HG02678 (cell line): ENCODE results near the gene PARP4.
"Not testable (repeated sequence)": the region's sequence is repeated elsewhere in the genome, so short reads cannot be mapped to it uniquely, and the experiment has no call there.

ENCODE experiments used
- ATAC-seq: cut with Tn5 transposase; IDR thresholded peaks from one replicate; pipeline ENCODE4 v1.9.1; 2021; ENCODE audit warnings: mild to moderate bottlenecking, moderate library complexity; ENCODE audit not compliant: unreplicated experiment

Gene PARP4

GRCh38 chr13:24512197-24512907 is at the start of gene PARP4:
Gene PARP4, minus strand, starts transcription at chr13:24512778. Its CDS starts 9,002 bp downstream, at chr13:24503776.
- ATAC-seq = peak; percentile 75

DNA sequence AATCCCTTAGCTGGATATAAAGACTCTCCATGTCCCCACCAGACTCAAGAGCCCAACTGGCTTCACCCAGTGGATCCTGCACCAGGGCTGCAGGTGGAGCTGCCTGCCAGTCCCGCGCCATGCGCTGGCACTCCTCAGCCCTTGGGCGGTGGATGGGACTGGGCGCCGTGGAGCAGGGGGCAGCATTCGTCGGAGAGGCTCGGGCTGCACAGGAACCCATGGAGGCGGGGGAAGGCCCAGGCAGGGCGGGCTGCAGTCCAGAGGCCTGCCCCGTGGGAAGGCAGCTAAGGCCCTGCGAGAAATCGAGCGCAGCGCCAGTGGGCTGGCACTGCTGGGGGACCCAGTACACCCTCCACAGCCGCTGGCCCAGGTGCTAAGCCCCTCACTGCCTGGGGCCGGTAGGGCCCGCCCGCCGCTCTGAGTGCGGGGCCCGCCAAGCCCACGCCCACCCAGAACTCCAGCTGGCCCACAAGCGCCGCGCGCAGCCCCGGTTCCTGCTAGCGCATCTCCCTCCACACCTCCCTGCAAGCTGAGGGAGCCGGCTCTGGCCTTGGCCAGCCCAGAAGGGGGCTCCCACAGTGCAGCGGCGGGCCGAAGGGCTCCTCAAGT is 48.1 kb upstream of the PARP4 start:
- ATAC-seq = not testable (repeated sequence)

DNA sequence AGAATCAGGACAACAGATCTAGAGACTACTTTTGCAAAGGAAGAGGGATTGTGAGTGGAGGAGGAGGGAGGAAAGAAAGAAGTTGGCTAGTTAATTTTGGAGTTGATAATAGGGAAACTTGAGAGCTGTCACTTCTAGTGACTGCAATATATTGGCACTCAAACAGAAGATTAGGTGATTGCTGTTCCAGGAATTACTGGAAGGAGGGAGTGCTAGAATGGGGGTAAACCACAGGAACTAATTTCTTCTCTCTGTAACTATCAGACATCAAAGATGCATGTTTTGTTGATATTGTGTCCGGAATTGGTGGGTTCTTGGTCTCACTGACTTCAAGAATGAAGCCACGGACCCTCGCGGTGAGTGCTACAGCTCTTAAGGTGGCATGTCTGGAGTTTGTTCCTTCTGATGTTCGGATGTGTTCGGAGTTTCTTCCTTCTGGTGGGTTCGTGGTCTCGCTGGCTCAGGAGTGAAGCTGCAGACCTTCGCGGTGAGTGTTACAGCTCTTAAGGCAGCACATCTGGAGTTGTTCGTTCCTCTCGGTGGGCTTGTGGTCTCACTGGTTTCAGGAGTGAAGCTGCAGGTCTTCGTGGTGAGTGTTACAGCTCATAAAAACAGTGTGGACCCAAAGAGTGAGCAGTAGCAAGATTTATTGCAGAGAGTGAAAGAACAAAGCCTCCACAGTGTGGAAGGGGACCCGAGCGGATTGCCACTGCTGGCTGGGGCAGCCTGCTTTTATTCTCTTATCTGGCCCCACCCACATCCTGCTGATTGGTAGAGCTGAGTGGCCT is 47.0 kb upstream of the PARP4 start:
- ATAC-seq = not testable (repeated sequence)

DNA sequence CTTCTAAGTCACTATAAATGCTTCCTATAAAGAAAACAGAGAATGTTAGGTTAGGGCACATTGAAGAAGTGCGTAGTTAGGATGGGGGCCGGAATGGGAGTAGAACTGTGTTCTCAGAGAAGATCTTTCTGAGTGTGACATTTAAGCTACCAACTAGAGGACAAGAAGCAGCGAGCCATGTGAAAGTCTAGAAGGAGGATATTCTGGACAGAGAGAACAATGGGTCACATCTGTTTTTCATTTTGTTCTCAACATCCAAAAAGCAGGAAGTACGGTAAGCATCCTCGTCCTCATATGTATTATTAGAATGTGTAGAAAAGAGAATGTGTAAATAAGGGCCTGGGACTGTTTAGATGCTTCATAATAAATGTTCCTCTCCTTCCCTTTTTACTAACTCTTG is 44.5 kb upstream of the PARP4 start:
- no peak for ATAC-seq

- not testable (repeated sequence) for ATAC-seq
Measured at GRCh38 chr13:24553892-24554291, 41.3 kb upstream of the PARP4 start.

DNA sequence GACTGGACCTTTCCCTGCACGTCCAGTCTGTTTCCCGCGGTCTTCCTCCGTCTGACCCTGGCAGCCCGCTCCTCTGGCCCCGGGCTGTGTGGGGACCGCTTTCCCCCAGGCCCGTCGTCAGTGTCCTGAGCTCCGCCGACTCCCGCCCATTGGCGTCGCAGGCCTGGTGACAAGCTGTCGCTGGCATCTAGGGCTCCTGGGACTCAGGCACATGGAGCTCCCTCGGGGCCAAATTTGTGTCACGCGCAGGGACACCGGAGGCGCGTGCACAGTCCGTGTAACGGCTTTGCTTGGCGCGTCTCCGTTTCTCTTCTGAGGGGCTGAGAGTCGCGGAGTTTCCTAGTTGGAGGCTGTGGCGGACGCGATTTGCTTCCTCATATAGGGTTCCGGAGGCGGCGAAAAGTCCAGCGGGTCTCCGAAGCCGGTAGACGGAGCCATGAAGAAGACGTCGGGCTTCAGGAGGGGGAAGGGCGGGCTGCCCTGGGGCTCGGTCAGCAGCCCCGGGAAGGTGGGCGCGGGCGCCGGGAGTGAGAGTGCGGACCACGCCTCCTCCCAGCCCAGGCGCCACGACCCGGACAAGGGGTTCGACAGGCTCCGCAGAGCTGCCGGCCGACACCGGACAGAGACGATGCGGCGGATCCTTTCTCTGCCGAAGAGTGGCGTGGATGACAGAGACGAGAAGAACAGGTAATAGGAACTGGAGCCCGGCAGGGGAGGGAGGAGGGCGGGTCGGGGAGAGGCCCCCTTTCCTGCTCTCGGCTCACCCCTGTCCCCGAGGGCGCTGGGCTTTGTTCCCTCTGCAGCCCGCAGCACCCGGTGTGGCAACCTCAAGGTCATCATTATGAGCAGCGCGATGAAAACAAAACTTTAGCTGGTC is 29.1 kb upstream of the PARP4 start:
- not testable (repeated sequence) for ATAC-seq

DNA sequence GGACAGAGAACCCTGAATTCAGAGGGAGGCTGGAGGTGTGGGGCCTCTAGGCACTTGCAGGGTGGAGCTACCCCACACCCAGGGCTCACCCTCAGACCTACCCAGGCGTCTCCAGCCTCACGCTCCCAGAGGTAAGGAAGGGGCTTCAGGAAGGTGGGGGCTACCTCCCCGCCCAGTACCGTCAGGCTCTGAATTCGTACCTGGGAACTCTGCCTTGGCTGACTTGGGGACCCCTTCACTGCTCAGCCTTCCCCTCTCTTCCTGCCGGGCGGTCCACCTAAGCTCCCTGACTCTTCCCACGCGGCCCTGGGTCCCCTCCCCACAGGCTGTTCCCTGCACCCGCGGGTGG is 28.5 kb upstream of the PARP4 start:
- ATAC-seq = no peak

DNA sequence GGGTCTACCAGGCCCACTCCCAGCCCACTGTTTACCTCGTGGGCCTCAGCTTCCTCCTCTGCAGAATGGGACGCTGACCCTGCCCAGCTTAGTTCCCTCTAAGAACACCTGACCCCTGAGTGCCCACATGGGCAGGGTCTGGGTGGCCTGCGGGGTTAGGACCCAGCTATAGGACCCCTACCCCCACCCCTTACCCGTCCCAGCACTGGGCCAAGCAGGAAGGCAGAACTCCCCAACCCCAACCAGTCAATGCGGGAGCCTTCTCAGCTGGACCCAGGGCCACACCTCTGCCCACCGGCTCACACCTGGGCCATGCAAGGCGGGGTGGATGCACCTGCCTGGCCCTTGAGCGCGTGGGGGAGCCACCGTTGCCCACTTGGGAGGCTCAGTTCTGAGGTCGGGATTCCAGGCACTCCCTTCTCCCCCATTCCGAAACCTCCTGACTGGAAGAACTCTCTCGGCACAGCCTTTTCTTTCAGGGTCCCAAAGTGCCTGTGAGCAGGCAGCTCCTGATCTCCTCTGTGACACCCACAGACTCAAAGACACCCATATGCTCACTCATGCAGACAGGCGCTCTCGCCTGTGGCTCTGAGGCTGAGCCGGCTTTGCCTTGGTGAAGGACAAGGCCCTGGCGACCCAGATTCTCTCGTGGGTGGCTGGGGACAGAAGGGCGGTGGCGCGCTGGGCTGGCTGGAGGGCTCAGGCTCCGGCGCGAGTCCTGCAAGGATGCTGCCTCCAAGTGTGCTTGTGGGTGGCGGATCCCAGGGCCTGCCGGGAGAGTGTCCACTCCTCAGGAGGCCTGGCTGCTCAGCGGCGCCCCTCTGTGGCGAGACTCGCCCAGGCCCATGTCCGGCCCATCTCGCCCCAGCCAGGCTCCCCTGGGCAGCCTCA is 27.9 kb upstream of the PARP4 start:
- no peak for ATAC-seq

DNA sequence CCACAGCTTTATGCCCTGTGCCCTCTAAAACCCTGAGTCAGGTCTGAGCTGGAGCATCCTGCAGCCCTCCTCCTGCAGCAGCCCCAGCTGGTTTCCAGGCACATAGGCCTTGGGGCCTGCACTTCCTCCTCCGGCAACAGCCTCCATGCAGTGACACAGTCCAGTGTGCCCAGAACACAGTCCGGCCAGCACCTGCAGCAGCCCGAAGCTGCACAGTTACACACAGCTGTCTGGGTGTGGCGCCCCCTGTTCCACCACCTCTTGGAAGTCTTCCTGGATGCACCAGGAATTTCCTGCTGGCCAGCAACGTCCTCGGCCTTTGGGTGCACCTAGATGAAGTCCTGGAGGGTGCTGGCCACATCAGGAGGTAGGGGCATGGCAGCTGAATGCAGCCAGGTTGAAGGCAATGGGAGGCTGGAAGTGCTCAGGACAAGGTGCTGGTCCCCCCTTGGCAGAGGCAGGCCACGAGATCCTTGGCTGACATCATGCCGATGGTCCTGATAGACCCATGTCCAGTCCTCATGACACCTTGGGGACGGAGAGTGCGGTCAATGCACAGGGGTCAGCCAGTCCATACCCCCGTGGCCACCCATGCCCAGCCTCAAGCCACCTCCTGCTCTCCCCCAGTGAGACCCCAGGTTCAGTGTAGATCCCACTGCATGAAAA is 27.1 kb upstream of the PARP4 start:
- no peak for ATAC-seq

- no peak for ATAC-seq
Measured at GRCh38 chr13:24529478-24529877, 16.9 kb upstream of the PARP4 start.

DNA sequence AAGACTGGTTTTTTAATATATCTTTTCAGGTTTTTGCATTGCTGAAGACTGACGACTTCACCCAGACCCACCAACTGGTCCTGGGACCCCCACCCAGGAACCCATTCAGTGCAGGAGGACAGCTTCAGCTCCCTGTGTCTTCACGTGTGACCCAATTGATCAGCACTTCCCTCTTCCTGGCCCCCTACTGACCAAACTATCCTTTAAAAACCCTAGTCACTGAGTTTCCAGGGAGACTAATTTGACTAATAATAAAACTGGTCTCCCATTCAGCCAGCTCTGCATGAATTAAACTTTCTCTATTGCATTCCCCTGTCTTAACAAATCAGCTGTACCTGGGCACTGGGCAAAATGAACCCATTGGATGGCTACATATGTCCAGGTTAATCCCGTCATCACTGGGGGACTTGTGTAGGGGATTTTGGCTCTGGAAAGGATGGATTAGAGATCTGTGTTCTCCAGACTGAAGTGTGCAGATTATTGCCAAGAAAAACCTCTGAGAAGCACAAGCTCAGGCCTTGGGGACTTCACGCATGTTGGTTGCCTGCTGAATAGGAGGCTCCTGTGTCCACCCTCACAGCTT is 16.3 kb upstream of the PARP4 start:
- no peak for ATAC-seq

DNA sequence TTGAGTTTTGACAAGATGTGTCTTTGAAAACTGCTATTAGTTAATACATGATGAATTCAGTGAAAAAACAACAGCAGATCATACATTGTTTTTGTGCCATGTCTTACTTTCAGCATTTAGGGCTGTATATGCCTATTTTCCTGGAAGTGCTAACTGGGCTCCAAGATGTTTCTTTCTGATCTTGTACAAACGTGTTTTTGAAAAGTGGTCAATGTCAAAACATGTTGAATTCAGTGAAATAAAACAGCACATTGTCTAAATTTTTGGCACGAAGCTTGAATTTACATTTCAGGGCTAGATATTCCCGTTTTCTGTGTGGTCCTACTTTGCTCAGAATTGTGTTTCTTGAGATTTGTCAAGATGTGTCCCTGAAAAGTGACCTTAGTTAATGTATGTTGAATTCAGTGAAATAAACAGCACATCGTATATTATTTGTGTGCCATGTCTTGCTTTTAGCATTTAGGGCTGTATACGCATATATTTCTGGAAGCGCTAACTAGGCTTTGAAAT is 14.7 kb upstream of the PARP4 start:
- ATAC-seq = no peak

DNA sequence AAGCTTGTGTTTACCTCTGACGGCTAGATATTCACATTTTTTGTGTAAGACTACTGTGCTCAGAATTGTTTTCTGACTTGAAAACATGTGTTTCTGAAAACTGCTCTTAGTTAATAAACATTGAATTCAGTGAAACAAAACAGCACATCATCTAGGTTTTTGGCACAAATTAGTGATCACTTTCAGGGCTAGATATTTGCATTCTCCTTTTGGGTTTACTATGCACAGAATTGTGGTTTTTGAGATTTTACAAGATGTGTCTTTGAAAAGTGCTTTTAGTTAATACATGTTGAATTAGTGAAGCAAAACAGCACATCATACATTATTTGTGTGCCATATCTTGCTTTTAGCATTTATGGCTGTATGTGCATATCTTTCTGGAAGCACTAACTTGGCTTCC is 8.2 kb upstream of the PARP4 start:
- ATAC-seq = no peak

GRCh38 chr13:24516919-24517318 is 4.3 kb upstream of the PARP4 start:
- ATAC-seq = no peak

- no peak for ATAC-seq
Measured at GRCh38 chr13:24512908-24513213, 283 bp upstream of the PARP4 start.

- ATAC-seq = no peak
Measured at GRCh38 chr13:24511816-24512196, 772 bp downstream of the PARP4 start.

- ATAC-seq = peak; percentile 50
Measured at GRCh38 chr13:24511019-24511815, 1.4 kb downstream of the PARP4 start.

GRCh38 chr13:24506698-24507335 is 5.8 kb downstream of the PARP4 start:
- ATAC-seq = no peak
